IPS-15b (cell line): ENCODE data around the gene COL17A1.

ENCODE experiments used
- H3K27me3 ChIP-seq: one replicate; pipeline ENCODE4 v1.6.1; 2013; ENCODE audit warnings: low read length; ENCODE audit not compliant: control insufficient read depth, insufficient read depth
- H3K36me3 ChIP-seq: one replicate; pipeline ENCODE4 v1.6.1; 2013; ENCODE audit warnings: low read length; ENCODE audit not compliant: control insufficient read depth, insufficient read depth
- H3K4me1 ChIP-seq: one replicate; pipeline ENCODE4 v1.6.1; 2013; ENCODE audit warnings: mild to moderate bottlenecking, low read length; ENCODE audit not compliant: control insufficient read depth, insufficient read depth
- H3K4me3 ChIP-seq: one replicate; pipeline ENCODE4 v1.5.1; 2013; ENCODE audit warnings: low read depth, low read length
- H3K9ac ChIP-seq: one replicate; pipeline ENCODE4 v1.6.1; 2013; ENCODE audit warnings: low read depth, mild to moderate bottlenecking, low read length
- H3K9me3 ChIP-seq: one replicate; pipeline ENCODE4 v1.6.1; 2013; ENCODE audit warnings: mild to moderate bottlenecking, low read length; ENCODE audit not compliant: control insufficient read depth, insufficient read depth

Gene COL17A1

DNA sequence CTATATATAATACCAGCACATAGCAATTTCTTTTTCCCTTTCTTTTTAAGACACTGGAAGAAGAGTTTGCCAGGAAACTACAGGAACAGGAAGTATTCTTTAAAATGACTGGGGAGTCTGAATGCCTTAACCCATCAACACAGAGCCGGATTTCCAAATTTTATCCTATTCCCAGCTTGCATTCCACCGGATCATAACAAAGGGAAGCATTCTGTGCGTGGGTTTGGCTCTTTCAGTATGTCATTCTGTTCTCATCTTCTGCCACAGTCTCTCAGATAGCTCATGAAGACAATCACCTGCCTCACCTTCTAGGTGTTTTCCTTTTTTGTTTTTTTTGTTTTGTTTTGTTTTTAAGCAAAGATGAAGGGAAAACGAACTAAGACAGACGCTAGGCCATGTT lies 60.2 kb downstream of the COL17A1 start:
- no peaks in the 10 kb centered on the region for H3K9me3 ChIP-seq
- no peak overlapping the region for H3K4me3 ChIP-seq
- H3K4me1 ChIP-seq, result no peaks in the 10 kb centered on the region
- H3K27me3 ChIP-seq, result no peaks in the 10 kb centered on the region
- H3K9ac ChIP-seq, result no peak overlapping the region
- H3K36me3 ChIP-seq, result peaks cover 5% of the 10 kb centered on the region

DNA sequence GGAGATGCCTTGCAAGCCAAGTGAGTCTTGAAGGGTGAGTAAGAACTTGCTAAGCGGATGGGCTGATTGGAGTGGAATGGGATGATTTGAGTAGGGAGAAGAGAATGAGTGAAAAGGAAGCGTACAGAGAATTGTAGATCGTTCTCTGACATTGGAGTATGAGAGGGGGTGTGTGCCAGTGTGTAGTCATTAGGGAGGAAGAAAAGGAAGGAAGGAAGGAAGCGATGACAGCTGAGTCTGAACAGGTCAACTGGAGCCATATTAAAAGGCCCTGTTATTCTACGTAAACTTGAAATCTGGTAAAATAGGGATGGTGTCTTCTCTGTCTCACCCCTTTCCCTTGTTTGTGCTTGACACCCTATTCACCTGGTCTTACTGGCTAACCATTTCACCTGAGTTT lies 63.7 kb downstream of the COL17A1 start:
- Histone ChIP-seq H3K9me3 (no peaks in the 10 kb centered on the region), H3K4me3 (no peak overlapping the region), H3K36me3 (peaks cover 5% of the 10 kb centered on the region), H3K9ac (no peak overlapping the region), H3K4me1 (no peaks in the 10 kb centered on the region), H3K27me3 (no peaks in the 10 kb centered on the region)

DNA sequence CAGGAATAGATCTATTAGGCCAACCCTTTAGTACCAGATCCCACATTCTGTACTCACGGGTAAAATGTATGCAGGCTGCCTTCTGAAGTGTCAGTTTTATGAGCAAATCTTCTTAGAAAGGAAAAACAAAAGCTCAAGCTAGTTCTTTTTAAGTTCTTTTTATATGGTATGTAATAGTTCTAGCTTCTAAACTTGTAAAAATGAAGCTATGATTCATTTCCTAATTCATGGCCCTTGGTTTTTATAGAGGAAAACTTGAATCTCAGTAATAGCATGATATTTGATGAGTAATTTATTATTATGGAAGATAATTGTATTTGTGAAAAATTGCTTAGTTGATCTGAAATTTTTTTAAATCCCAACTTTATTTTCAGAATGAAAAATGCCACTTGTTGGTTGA lies 64.4 kb downstream of the COL17A1 start:
- H3K4me1 ChIP-seq, result no peaks in the 10 kb centered on the region
- no peak overlapping the region for H3K9ac ChIP-seq
- no peaks in the 10 kb centered on the region for H3K9me3 ChIP-seq
- H3K36me3 ChIP-seq, result peaks cover 5% of the 10 kb centered on the region
- no peaks in the 10 kb centered on the region for H3K27me3 ChIP-seq
- no peak overlapping the region for H3K4me3 ChIP-seq

DNA sequence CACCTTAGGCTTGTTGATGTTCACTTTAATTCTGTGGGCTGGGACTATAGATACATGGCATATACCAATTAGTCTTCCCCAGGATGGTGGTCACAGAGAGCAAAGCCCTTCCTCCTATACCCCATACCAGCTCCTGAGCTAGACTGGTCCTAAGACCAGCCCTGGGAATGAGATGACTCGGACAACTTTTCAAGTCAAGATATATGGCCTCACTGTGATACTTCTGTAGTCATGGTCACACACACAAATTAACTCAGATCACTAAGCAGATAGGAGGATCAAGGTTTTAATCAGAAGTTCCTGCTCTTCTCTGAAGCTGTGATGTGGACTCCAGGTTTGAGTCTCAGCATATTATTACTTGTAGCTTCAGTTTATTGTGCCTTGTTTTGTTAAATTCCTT lies 65.7 kb downstream of the COL17A1 start:
- H3K9ac ChIP-seq, result no peak overlapping the region
- no peaks in the 10 kb centered on the region for H3K4me1 ChIP-seq
- no peak overlapping the region for H3K4me3 ChIP-seq
- H3K36me3 ChIP-seq, result peaks cover 5% of the 10 kb centered on the region
- no peaks in the 10 kb centered on the region for H3K27me3 ChIP-seq
- H3K9me3 ChIP-seq, result no peaks in the 10 kb centered on the region

GRCh38 chr10:104018471-104018870 lies 67.2 kb downstream of the COL17A1 start:
- Histone ChIP-seq H3K36me3 (peaks cover 3% of the 10 kb centered on the region), H3K27me3 (no peaks in the 10 kb centered on the region), H3K9ac (no peak overlapping the region), H3K9me3 (no peaks in the 10 kb centered on the region), H3K4me3 (no peak overlapping the region), H3K4me1 (no peaks in the 10 kb centered on the region)

GRCh38 chr10:104016661-104017060 lies 69.0 kb downstream of the COL17A1 start:
- no peaks in the 10 kb centered on the region for H3K36me3 ChIP-seq
- H3K4me3 ChIP-seq, result no peak overlapping the region
- H3K27me3 ChIP-seq, result no peaks in the 10 kb centered on the region
- no peak overlapping the region for H3K9ac ChIP-seq
- H3K4me1 ChIP-seq, result no peaks in the 10 kb centered on the region
- H3K9me3 ChIP-seq, result no peaks in the 10 kb centered on the region

- H3K9ac ChIP-seq, result no peak overlapping the region
- no peak overlapping the region for H3K4me3 ChIP-seq
- H3K36me3 ChIP-seq, result no peaks in the 10 kb centered on the region
- no peaks in the 10 kb centered on the region for H3K4me1 ChIP-seq
- no peaks in the 10 kb centered on the region for H3K9me3 ChIP-seq
- no peaks in the 10 kb centered on the region for H3K27me3 ChIP-seq
Measured at GRCh38 chr10:104014176-104014575, 71.5 kb downstream of the COL17A1 start.

GRCh38 chr10:104013489-104013888 lies 72.2 kb downstream of the COL17A1 start:
- Histone ChIP-seq H3K9me3 (no peaks in the 10 kb centered on the region), H3K4me1 (no peaks in the 10 kb centered on the region), H3K9ac (no peak overlapping the region), H3K4me3 (no peak overlapping the region), H3K27me3 (no peaks in the 10 kb centered on the region), H3K36me3 (no peaks in the 10 kb centered on the region)

- Histone ChIP-seq H3K4me1 (no peaks in the 10 kb centered on the region), H3K4me3 (no peak overlapping the region), H3K36me3 (no peaks in the 10 kb centered on the region), H3K9me3 (no peaks in the 10 kb centered on the region), H3K9ac (no peak overlapping the region), H3K27me3 (no peaks in the 10 kb centered on the region)
Measured at GRCh38 chr10:104011904-104012303, 73.8 kb downstream of the COL17A1 start.

GRCh38 chr10:104005172-104005863 lies 80.4 kb downstream of the COL17A1 start:
- peaks cover 3% of the 10 kb centered on the region for H3K36me3 ChIP-seq
- H3K4me3 ChIP-seq, result no peak overlapping the region
- H3K4me1 ChIP-seq, result no peaks in the 10 kb centered on the region
- no peaks in the 10 kb centered on the region for H3K9me3 ChIP-seq
- H3K9ac ChIP-seq, result no peak overlapping the region
- no peaks in the 10 kb centered on the region for H3K27me3 ChIP-seq

GRCh38 chr10:104002911-104003310 lies 82.8 kb downstream of the COL17A1 start:
- Histone ChIP-seq H3K27me3 (no peaks in the 10 kb centered on the region), H3K4me3 (no peak overlapping the region), H3K9ac (no peak overlapping the region), H3K4me1 (no peaks in the 10 kb centered on the region), H3K36me3 (peaks cover 3% of the 10 kb centered on the region), H3K9me3 (no peaks in the 10 kb centered on the region)

GRCh38 chr10:103998805-103999204 lies 86.9 kb downstream of the COL17A1 start:
- no peaks in the 10 kb centered on the region for H3K27me3 ChIP-seq
- no peaks in the 10 kb centered on the region for H3K4me1 ChIP-seq
- H3K9me3 ChIP-seq, result no peaks in the 10 kb centered on the region
- no peak overlapping the region for H3K9ac ChIP-seq
- H3K36me3 ChIP-seq, result peaks cover 3% of the 10 kb centered on the region
- H3K4me3 ChIP-seq, result no peak overlapping the region
